ENCODE data around the gene PEX26.

DNA sequence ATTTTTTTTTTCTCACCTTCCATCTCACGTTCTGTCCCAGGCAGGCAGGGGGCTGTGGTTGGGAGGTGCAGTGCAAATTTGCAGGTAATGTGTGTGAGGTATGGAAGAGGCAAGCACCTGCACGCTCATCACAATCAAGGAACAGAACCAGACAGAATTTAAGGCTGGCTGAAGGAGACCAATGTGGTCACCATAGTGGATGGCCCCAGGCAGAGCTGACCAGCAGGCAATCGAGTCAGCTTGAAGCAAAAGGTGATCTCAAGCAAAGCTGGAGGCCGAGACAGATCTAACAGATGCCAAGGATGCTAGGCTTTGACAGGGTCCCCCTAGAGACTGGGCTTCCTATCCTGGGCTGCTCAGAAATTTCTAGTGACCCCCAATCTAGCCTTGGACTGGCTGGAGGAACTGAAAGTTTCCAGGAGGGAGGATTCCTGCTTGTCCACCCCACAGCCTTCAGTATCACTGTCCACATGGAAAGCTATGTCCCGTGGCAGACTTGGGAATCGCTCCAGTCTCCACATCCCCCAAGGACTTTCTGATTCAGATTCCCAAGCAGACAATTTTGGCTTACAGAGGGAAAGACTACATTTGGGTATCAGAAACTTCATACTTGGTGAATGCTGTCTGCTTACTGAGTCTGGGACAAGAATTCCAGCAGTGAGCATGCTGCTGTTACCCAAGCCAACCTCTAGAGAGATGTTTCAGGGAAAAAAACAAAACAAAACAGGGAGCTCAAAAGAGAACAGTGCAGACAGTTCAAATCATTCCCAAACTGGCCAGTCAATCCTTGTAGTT is 44.4 kb upstream of the PEX26 start:
- no peak for TF ChIP-seq CTCF (conservative IDR thresholded peaks at IDR 0.05; ENCODE audit: low read depth, low read length)
- TF ChIP-seq EZH2 (IDR thresholded peaks at IDR 0.05; ENCODE audit: low read length, unreplicated experiment): no peak
- no peak for TF ChIP-seq EZH2phosphoT487 (IDR thresholded peaks at IDR 0.05; ENCODE audit: borderline replicate concordance, low read length)

Measured in PC-3 (cell line).